IMR-90 (cell line): Measurements from ENCODE around the gene NDUFB2. TPM values are rescaled to one million over a fixed set of nuclear protein-coding genes. Genes with fewer than 3 reads are reported as not detected.
"Not testable (repeated sequence)": the region's sequence is repeated elsewhere in the genome, so short reads cannot be mapped to it uniquely, and the experiment has no call there.

ENCODE experiments used
- ATAC-seq: fragments of 200-7000 bp; cut with Tn5 transposase; 2 replicates; pipeline ENCODE4 v1.9.1; 2020; ENCODE audit warnings: low read depth, mild to moderate bottlenecking, moderate library complexity
- BruUV-seq: library from RNA; stranded (reverse); fragments of 400-500 nt; replicated peaks from 2 replicates; lab custom pipeline; 2021; lab: Mats Ljungman, UMichigan
- CTCF ChIA-PET: fragments of 300-600 bp; formaldehyde crosslinking; extraction: SDS; loops from one replicate; lab custom pipeline; 2021; ENCODE audit warnings: antibody characterized with exemption; lab: Yijun Ruan, JAX
- POLR2A ChIA-PET: fragments of 300-600 bp; sonication (Branson Sonifier 250); formaldehyde crosslinking; loops from one replicate; lab custom pipeline; 2022; ENCODE audit warnings: antibody characterized with exemption; ENCODE audit not compliant: unreplicated experiment; lab: Charles Lee
- DNase-seq: peaks from one replicate; pipeline ENCODE4 v3.0.0; 2013
- H2AFZ ChIP-seq: replicated peaks from 2 replicates; pipeline ENCODE3; 2013; ENCODE audit warnings: low read length, mild to moderate bottlenecking; ENCODE audit not compliant: poor library complexity
- H2AK5ac ChIP-seq: 2 replicates; pipeline ENCODE4 v1.6.1; 2013; ENCODE audit warnings: low read depth, low read length, inconsistent platforms
- H2AK9ac ChIP-seq: replicated peaks from 2 replicates; pipeline ENCODE3; 2013; ENCODE audit warnings: mild to moderate bottlenecking, low read depth, low read length, moderate library complexity; ENCODE audit not compliant: poor library complexity
- H2BK120ac ChIP-seq: 2 replicates; pipeline ENCODE4 v1.6.1; 2013; ENCODE audit warnings: low read depth, low read length, inconsistent platforms
- H2BK15ac ChIP-seq: 3 replicates; pipeline ENCODE4 v1.6.1; 2013; ENCODE audit warnings: low read depth, low read length, inconsistent platforms
- H2BK20ac ChIP-seq: 2 replicates; pipeline ENCODE4 v1.6.1; 2013; ENCODE audit warnings: low read depth, mild to moderate bottlenecking, inconsistent platforms, low read length, moderate library complexity
- H2BK5ac ChIP-seq: 2 replicates; pipeline ENCODE4 v1.6.1; 2013; ENCODE audit warnings: mild to moderate bottlenecking, low read depth, low read length, inconsistent platforms; ENCODE audit not compliant: poor library complexity, severe bottlenecking
- H3K14ac ChIP-seq: replicated peaks from 2 replicates; pipeline ENCODE4 v1.6.1; 2013; ENCODE audit warnings: low read depth, low read length, inconsistent platforms
- H3K18ac ChIP-seq: 2 replicates; pipeline ENCODE4 v1.6.1; 2013; ENCODE audit warnings: low read depth, low read length, control low read depth
- H3K23ac ChIP-seq: 2 replicates; pipeline ENCODE4 v1.6.1; 2013; ENCODE audit warnings: low read depth, low read length, inconsistent platforms
- H3K27ac ChIP-seq: 2 replicates; pipeline ENCODE4 v1.5.1; 2013; ENCODE audit warnings: mild to moderate bottlenecking, control low read depth, low read length; ENCODE audit not compliant: insufficient read depth
- H3K27me3 ChIP-seq: 2 replicates; pipeline ENCODE4 v1.6.1; 2013; ENCODE audit warnings: low read length; ENCODE audit not compliant: control insufficient read depth, insufficient read depth
- H3K36me3 ChIP-seq: 2 replicates; pipeline ENCODE4 v1.6.1; 2013; ENCODE audit warnings: low read length, mixed read lengths; ENCODE audit not compliant: control insufficient read depth, insufficient read depth
- H3K4ac ChIP-seq: 2 replicates; pipeline ENCODE4 v1.6.1; 2013; ENCODE audit warnings: low read depth, low read length, inconsistent platforms
- H3K4me1 ChIP-seq: 2 replicates; pipeline ENCODE4 v1.6.1; 2013; ENCODE audit warnings: low read length, mixed read lengths; ENCODE audit not compliant: control insufficient read depth, insufficient read depth
- H3K4me2 ChIP-seq: 2 replicates; pipeline ENCODE4 v1.6.1; 2013; ENCODE audit warnings: low read depth, mild to moderate bottlenecking, control low read depth, low read length, moderate library complexity
- H3K4me3 ChIP-seq: 2 replicates; pipeline ENCODE4 v1.5.1; 2013; ENCODE audit warnings: low read depth, mild to moderate bottlenecking, control low read depth, low read length, moderate library complexity; ENCODE audit not compliant: insufficient read depth
- H3K56ac ChIP-seq: 2 replicates; pipeline ENCODE4 v1.6.1; 2013; ENCODE audit warnings: low read length, inconsistent platforms; ENCODE audit not compliant: insufficient read depth; ENCODE audit errors: extremely low read depth
- H3K79me1 ChIP-seq, 2 experiments: 2 replicates each; pipeline ENCODE4 v1.6.1; 2013; ENCODE audit warnings: low read length in 2 of 2, inconsistent platforms in 1 of 2, low read depth in 1 of 2
- H3K9ac ChIP-seq: 2 replicates; pipeline ENCODE4 v1.6.1; 2013; ENCODE audit warnings: low read depth, low read length, control low read depth
- H3K9me1 ChIP-seq: 2 replicates; pipeline ENCODE4 v1.6.1; 2013; ENCODE audit warnings: low read length, inconsistent platforms; ENCODE audit not compliant: insufficient read depth
- H3K9me3 ChIP-seq: 2 replicates; pipeline ENCODE4 v1.6.1; 2013; ENCODE audit warnings: low read length; ENCODE audit not compliant: control insufficient read depth, insufficient read depth
- H4K20me1 ChIP-seq: 2 replicates; pipeline ENCODE4 v1.6.1; 2013; ENCODE audit warnings: low read length, inconsistent platforms; ENCODE audit not compliant: insufficient read depth
- H4K5ac ChIP-seq: 2 replicates; pipeline ENCODE4 v1.6.1; 2013; ENCODE audit warnings: mild to moderate bottlenecking, low read depth, low read length, control low read depth
- H4K8ac ChIP-seq, 2 experiments: 2 replicates each; pipeline ENCODE4 v1.6.1; 2013; ENCODE audit warnings: low read depth in 2 of 2, low read length in 2 of 2, control low read depth in 1 of 2, inconsistent platforms in 1 of 2
- H4K91ac ChIP-seq: 2 replicates; pipeline ENCODE4 v1.6.1; 2013; ENCODE audit warnings: low read depth, low read length, inconsistent platforms; ENCODE audit not compliant: insufficient read depth
- WGBS, 2 experiments: methylation state at CpG; one replicate each; pipeline versions ENCODE4 v1.1.5 to v1.1.7; 2013; ENCODE audit warnings: missing lambda C conversion rate in 2 of 2; ENCODE audit not compliant: insufficient read length in 1 of 2; ENCODE audit errors: extremely low coverage in 2 of 2; 5-methylcytosine and 5-hydroxymethylcytosine counted together
- dilution Hi-C: fragments of 300-500 bp; cut with HindIII; formaldehyde crosslinking; loops from one replicate; pipeline ENCODE4 v1.14.3; 2018; ENCODE audit warnings: low sequenced_read_pairs; ENCODE audit not compliant: unreplicated experiment
- in situ Hi-C: fragments of 300-500 bp; cut with MboI; formaldehyde crosslinking; loops from 3 replicates; pipeline ENCODE4 v1.14.3; 2019; ENCODE audit warnings: low sequenced_read_pairs, inconsistent platforms, mixed read lengths
- intact Hi-C: fragments of 100-400 bp; cut with micrococcal nuclease; formaldehyde crosslinking; loops from 2 replicates; pipeline ENCODE4 v1.10.0; 2022
- polyA plus RNA-seq, 3 experiments: library from polyadenylated mRNA; depleted of rRNA; stranded (reverse); fragments of >200 nt; gene quantifications; 2 replicates each; pipeline ENCODE4 v1.2.3, GENCODE V29; 2012; ENCODE audit warnings: low replicate concordance in 1 of 3
- total RNA-seq: library from RNA; depleted of rRNA; stranded (reverse); fragments of >200 nt; gene quantifications from 2 replicates; pipeline ENCODE4 v1.2.3, GENCODE V29; 2012

NDUFB2 gene
- total and polyA plus RNA-seq, 2 of the 4 experiments (the other 2 are of a cell fraction): 81.7 to 143 TPM

GRCh38 chr7:140662938-140663337 lies 33.6 kb upstream of the NDUFB2 start:
- WGBS, 2 experiments: no CpG with 5 or more reads among the region's 2 CpGs
- H3K36me3 ChIP-seq, H3K4me3 ChIP-seq, DNase-seq, H3K18ac ChIP-seq, H3K9me1 ChIP-seq, H2BK20ac ChIP-seq, H4K20me1 ChIP-seq, H3K56ac ChIP-seq, H2BK120ac ChIP-seq, CTCF ChIA-PET, in situ Hi-C loops, H3K4me2 ChIP-seq, H4K5ac ChIP-seq, H3K9ac ChIP-seq, H2AFZ ChIP-seq, H2BK5ac ChIP-seq, H2AK9ac ChIP-seq, H3K14ac ChIP-seq, H4K8ac ChIP-seq, BruUV-seq, H3K79me1 ChIP-seq, H3K23ac ChIP-seq, ATAC-seq, H3K27ac ChIP-seq, H3K9me3 ChIP-seq, H3K27me3 ChIP-seq, intact Hi-C loops, H3K4me1 ChIP-seq, H4K91ac ChIP-seq, dilution Hi-C loops, POLR2A ChIA-PET, H2AK5ac ChIP-seq, H3K4ac ChIP-seq, H2BK15ac ChIP-seq: not testable (repeated sequence)
